ENCODE data around the gene SLC4A11. TPM values are rescaled to one million over a fixed set of nuclear protein-coding genes. Genes with fewer than 3 reads are reported as not detected.

The SLC4A11 gene
- total RNA-seq, 4 donors from 2014 or later, result 2.0 to 3.3 (median 2.3) TPM

DNA sequence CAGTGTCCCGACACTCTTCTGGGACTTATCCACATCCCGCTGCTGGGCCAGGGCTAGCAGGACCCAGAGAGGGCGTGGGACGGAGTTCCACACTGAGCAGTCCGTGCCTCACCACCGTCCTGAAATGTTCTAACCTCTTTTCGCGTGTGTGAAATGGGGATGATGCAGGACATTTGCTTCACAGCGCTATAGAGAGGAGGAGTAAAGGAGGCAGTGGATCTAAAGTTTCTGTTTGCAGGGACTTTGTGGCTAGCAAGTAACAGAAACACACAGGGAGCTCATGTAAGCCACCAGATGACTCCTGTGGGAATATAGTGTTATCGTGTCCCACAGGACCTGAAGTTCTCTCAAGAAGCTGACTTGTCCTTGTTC lies 29.1 kb downstream of the SLC4A11 start:
- intact Hi-C loops (cut with DNase I; ENCODE audit: low total_unique reads) (loop anchor here (10.0 kb wide), 1 partner anchor 165 kb away; the partner anchor contains the start of genes GNRH2 and MRPS26), in situ Hi-C loops (cut with MboI; ENCODE audit: low sequenced_read_pairs in 4 of 4) (loop anchor here in 1 of 4 donors (10.0 kb wide), 1 partner anchor 105 kb away; no protein-coding TSS in a partner anchor)
- no peak for DNase-seq
- no peaks in the 10 kb centered on the region for H3K27me3 ChIP-seq
- TF ChIP-seq POLR2A (IDR thresholded peaks at IDR 0.05), result no peak
- TF ChIP-seq CTCF (IDR thresholded peaks at IDR 0.05 in 4 of 5, conservative IDR thresholded peaks at IDR 0.05 in 1 of 5), result no peak
- H3K36me3 ChIP-seq, result peaks cover 0 to 15% of the 10 kb centered on the region in 2 donors
- no peaks in the 10 kb centered on the region for H3K9me3 ChIP-seq
- ATAC-seq, result peak; percentile 15 to 32
- H3K27ac ChIP-seq, result peak overlapping the region; percentile 79 to 85 (median 81)
- peaks cover 7 to 15% of the 10 kb centered on the region in 2 donors for H3K4me1 ChIP-seq
- H3K4me3 ChIP-seq, result peak overlapping the region; percentile 76 to 97 (median 90)

- Histone ChIP-seq H3K27me3 (no peaks in the 10 kb centered on the region), H3K4me3 (peak within 1 kb of the TSS; percentile 76 to 97 (median 90)), H3K9me3 (no peaks in the 10 kb centered on the region), H3K4me1 (peaks cover 7 to 15% of the 10 kb centered on the region in 2 donors), H3K27ac (peak within 1 kb of the TSS; percentile 79 to 85 (median 81)), H3K36me3 (peaks cover 0 to 12% of the 10 kb centered on the region in 2 donors)
- ATAC-seq, result peak; percentile 52 to 63
- TF ChIP-seq CTCF (IDR thresholded peaks at IDR 0.05 in 4 of 5, conservative IDR thresholded peaks at IDR 0.05 in 1 of 5) (peak in 1 of 5 experiments; percentile 20), POLR2A (IDR thresholded peaks at IDR 0.05) (no peak)
- intact Hi-C loops (cut with DNase I; ENCODE audit: low total_unique reads), result loop anchor here (10.0 kb wide), 1 partner anchor 165 kb away; the partner anchor contains the start of genes GNRH2 and MRPS26
- in situ Hi-C loops (cut with MboI; ENCODE audit: low sequenced_read_pairs in 4 of 4), result no loop called here
- no peak for DNase-seq
These were observed 29.6 kb downstream of the SLC4A11 start, which contains the start of gene ITPA for GRCh38 chr20:3209257-3209945. Gene ITPA (plus strand): TSS chr20:3209498. CDS start chr20:3209552, 54 bp downstream.

GRCh38 chr20:3208786-3209256 lies 30.2 kb downstream of the SLC4A11 start:
- in situ Hi-C loops (cut with MboI; ENCODE audit: low sequenced_read_pairs in 4 of 4), result no loop called here
- intact Hi-C loops (cut with DNase I; ENCODE audit: low total_unique reads), result loop anchor here (10.0 kb wide), 1 partner anchor 164 kb away; the partner anchor contains the start of genes GNRH2 and MRPS26
- TF ChIP-seq POLR2A (IDR thresholded peaks at IDR 0.05) (no peak), CTCF (IDR thresholded peaks at IDR 0.05 in 4 of 5, conservative IDR thresholded peaks at IDR 0.05 in 1 of 5) (no peak)
- H3K36me3 ChIP-seq, result peaks cover 0 to 9% of the 10 kb centered on the region in 2 donors
- H3K27ac ChIP-seq, result peak overlapping the region; percentile 79 to 85 (median 81)
- DNase-seq (no peak), ATAC-seq (peak in 1 of 2 donors; percentile 1)
- peak overlapping the region; percentile 76 to 97 (median 90) for H3K4me3 ChIP-seq
- peaks cover 7 to 15% of the 10 kb centered on the region in 2 donors for H3K4me1 ChIP-seq
- H3K9me3 ChIP-seq, result no peaks in the 10 kb centered on the region
- no peaks in the 10 kb centered on the region for H3K27me3 ChIP-seq

DNA sequence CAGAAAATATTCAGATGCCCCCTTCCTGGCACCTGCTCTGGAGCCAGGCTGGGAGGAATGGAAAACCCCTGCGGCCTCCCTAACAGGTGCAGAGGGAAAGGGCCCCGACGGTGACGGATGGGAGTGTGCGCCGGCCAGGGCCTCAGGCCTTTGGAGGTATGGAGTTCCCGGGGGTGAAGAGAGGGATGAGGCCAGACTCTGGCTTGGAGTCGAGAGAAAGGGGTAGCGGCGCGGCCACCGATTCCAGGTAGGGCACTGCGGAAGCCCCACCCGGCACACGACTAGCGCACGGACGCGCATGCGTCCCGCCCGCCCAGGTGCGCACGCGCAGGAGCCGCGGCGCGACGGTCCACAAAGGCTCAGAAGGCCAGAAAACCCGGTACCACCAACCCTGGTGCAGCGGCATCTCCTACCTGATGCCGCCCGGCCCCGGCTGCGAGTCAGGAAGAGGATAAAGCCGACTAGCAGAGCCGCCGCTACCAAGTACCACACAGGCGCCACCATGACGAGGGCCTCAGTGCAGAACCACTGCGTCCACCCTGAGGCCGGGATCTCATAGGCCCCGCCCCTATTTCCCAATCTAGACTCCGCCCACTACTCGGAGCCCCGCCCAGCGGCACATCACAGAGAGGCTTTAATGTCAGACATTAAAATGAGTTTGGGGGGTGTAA lies 34.7 kb downstream of the SLC4A11 start, which contains the start of gene DDRGK1:
DDRGK1 (minus strand) TSS at position 559 of the 671 bp plus-strand sequence; CDS start at position 504, 55 bp downstream.
- H3K36me3 ChIP-seq, result peaks cover 0 to 30% of the 10 kb centered on the region in 2 donors
- DNase-seq (peak; percentile 67 to 87), ATAC-seq (peak; percentile 95 to 97)
- intact Hi-C loops (cut with DNase I; ENCODE audit: low total_unique reads) (loop anchor here (2.0 to 10.0 kb wide), 2 partner anchors 27 to 159 kb away; partner anchors contain the start of genes GNRH2 and MRPS26), in situ Hi-C loops (cut with MboI; ENCODE audit: low sequenced_read_pairs in 4 of 4) (no loop called here)
- no peaks in the 10 kb centered on the region for H3K9me3 ChIP-seq
- peaks cover 8 to 19% of the 10 kb centered on the region in 2 donors for H3K4me1 ChIP-seq
- H3K4me3 ChIP-seq, result peak within 1 kb of the TSS; percentile 74 to 92 (median 90)
- H3K27ac ChIP-seq, result peak within 1 kb of the TSS; percentile 92 to 94 (median 94)
- no peaks in the 10 kb centered on the region for H3K27me3 ChIP-seq
- no peak for TF ChIP-seq CTCF (IDR thresholded peaks at IDR 0.05 in 4 of 5, conservative IDR thresholded peaks at IDR 0.05 in 1 of 5)
- TF ChIP-seq POLR2A (IDR thresholded peaks at IDR 0.05), result peak; percentile 62 to 77

Measured in gastrocnemius medialis (tissue), 4 donors.